ENCODE data around the gene ZNF764.

DNA sequence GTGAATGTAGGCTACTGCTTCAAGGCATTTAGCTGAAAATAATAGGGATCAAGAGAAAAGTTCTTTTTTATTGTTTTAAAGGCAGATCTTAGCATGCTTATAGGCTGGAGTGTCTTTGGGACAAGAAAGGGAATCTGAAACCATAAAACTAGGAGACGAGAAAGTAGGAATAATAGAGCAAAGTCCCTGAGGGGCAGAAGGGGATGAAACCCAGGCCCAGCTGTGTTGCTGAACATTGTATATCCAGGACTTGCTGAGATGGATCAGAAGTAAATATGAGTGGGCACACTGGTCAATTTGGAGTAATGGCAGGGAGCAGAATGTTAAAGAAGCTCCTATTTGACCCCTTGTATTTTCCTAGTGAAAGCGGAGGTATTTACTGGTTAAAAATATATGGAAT is 42.8 kb upstream of the ZNF764 start:
- TF ChIP-seq CTCF (IDR thresholded peaks at IDR 0.05; ENCODE audit: insufficient read depth, low read length, poor library complexity, severe bottlenecking): no peak
- TF ChIP-seq EZH2phosphoT487 (conservative IDR thresholded peaks at IDR 0.05; ENCODE audit: low read length): no peak
